Fibroblast of skin of left biceps (primary cell): ENCODE measurements around the gene DUX4.
"Not testable (repeated sequence)": the region's sequence is repeated elsewhere in the genome, so short reads cannot be mapped to it uniquely, and the experiment has no call there.

Experiments
- DNase-seq, 2 experiments: peaks; one replicate each; pipeline ENCODE4 v3.0.0-alpha.2; 2013; ENCODE audit warnings: low read depth in 2 of 2

Gene DUX4

DNA sequence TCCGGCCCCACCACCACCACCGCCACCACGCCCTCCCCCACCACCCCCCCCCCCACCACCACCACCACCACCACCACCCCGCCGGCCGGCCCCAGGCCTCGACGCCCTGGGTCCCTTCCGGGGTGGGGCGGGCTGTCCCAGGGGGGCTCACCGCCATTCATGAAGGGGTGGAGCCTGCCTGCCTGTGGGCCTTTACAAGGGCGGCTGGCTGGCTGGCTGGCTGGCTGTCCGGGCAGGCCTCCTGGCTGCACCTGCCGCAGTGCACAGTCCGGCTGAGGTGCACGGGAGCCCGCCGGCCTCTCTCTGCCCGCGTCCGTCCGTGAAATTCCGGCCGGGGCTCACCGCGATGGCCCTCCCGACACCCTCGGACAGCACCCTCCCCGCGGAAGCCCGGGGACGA, at the start of gene DUX4:
Gene DUX4, plus strand, starts transcription at position 347 of the 400 bp plus-strand sequence. Its CDS starts 0 bp downstream, at position 347.
- DNase-seq = not testable (repeated sequence)

DNA sequence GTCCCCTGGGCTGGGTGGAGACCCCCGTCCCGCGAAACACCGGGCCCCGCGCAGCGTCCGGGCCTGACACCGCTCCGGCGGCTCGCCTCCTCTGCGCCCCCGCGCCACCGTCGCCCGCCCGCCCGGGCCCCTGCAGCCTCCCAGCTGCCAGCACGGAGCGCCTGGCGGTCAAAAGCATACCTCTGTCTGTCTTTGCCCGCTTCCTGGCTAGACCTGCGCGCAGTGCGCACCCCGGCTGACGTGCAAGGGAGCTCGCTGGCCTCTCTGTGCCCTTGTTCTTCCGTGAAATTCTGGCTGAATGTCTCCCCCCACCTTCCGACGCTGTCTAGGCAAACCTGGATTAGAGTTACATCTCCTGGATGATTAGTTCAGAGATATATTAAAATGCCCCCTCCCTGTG, 1.9 kb downstream of the DUX4 start:
- DNase-seq = not testable (repeated sequence)

DNA sequence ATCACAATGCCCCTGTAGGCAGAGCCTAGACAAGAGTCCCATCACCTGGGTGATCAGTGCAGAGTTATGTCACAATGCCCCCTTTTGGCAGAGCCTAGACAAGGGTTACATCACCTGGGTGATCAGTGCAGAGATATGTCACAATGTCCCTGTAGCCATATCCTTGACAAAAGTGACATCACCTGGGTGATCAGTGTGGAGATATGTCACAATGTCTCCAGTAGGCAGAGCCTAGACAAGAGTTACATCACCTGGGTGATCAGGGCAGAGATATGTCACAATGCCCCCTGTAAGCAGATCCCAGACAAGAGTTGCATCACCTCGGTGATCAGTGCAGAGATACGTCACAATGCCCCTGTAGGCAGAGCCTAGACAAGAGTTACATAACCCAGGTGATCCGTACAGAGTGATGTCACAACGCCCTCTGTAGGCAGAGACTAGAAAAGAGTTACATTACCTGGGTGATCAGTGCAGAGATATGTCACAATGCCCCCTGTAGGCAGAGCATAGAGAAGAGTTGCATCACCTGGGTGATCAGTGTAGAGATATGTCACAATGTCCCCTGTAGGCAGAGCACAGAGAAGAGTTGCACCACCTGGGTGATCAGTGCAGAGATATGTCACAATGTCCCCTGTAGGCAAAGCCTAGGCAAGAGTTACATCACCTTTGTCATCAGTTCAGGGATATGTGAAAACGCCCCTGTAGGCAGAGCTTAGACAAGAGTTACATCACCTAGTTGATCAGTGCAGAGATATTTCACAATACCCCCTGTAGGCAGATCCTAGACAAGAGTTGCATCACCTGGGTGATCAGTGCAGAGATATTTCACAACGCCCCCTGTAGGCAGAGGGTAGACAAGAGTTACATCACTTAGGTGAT, 4.4 kb downstream of the DUX4 start:
- not testable (repeated sequence) for DNase-seq

DNA sequence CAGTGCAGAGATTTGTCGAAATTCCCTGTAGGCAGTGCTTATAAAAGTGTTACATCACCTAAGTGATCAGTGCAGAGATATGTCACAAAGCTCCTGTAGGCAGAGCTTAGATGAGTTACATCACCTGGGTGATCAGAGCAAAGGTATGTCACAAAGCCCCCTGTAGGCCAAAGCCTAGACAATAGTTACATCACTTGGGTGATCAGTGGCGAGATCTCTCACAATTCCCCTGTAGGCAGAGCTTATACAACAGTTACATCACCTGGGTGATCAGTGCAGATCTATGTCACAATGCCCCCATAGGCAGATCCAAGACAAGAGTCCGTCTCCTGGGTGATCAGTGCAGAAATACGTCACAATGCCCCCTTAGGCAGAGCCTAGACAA, 5.0 kb downstream of the DUX4 start:
- DNase-seq = not testable (repeated sequence)

DNA sequence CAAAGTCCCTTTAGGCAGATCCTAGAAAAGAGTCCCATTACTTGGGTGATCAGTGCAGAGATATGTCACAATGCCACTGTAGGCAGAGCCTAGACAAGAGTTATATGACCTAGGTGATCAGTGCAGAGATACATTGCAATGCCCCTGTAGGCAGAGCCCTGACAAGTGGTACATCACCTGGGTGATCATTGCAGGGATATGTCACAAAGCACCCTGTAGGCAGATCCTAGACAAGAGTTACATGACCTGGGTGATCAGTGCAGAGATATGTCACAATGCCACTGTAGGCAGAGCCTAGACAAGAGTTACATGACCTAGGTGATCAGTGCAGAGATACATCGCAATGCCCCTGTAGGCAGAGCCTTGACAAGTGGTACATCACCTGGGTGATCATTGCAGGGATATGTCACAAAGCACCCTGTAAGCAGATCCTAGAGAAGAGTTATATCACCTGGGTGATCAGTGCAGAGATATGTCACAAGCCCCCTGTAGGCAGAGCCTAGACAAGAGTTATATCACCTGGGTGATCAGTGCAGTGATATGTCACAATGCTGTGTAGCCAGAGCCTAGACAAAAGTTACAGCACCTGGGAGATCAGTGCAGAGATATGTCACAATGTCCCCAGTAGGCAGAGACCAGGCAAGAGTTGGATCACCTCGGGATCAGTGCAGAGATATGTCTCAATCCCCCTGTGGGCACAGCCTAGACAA, 5.6 kb downstream of the DUX4 start:
- not testable (repeated sequence) for DNase-seq

DNA sequence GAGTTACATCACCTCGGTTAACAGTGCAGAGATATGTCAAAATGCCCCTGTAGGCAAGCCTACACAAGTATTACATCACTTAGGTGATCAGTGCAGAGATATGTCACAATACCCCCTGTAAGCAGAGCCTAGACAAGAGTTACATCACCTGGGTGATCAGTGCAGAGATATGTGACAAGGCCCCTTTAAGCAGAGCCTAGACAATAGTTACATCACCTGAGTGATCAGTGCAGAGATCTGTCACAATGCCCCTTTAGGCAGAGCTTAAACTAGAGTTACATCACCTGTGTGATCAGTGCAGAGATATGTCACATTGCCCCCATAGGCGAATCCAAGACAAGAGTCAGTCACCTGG, 6.1 kb downstream of the DUX4 start:
- DNase-seq = not testable (repeated sequence)

DNA sequence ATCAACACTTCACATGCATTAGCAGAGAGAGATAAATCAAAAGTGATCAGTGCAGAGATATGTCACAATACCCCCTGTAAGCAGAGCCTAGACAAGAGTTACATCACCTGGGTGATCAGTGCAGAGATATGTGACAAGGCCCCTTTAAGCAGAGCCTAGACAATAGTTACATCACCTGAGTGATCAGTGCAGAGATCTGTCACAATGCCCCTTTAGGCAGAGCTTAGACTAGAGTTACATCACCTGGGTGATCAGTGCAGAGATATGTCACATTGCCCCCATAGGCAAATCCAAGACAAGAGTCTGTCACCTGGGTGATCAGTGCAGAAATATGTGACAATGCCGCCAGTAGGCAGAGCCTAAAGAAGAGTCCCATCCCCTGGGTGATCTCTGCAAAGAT, 7.4 kb downstream of the DUX4 start:
- not testable (repeated sequence) for DNase-seq

DNA sequence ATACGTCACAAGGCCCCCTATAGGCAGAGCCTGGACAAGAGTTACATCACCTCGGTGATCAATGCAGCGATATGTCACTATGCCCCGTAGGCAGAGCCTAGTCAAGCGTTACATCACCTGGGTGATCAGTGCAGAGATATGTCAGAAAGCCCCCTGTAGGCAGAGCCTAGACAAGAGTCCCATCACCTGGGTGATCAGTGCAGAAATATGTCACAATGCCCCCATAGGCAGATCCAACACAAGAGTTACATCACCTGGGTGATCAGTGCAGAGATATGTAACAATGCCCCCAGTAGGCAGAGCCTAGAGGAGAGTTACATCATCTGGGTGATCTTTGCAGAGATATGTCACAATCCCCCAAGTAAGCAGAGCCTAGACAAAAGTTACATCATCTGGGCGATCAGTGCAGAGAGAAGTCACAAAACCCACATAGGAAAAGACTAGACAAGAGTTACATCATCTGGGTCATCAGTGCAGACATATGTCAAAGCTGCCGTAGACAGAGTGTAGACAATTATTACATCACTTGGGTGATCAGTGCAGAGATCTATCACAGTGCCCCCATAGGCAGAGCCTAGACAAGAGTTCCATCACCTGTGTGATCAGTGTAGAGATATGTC, 8.0 kb downstream of the DUX4 start:
- DNase-seq = not testable (repeated sequence)

DNA sequence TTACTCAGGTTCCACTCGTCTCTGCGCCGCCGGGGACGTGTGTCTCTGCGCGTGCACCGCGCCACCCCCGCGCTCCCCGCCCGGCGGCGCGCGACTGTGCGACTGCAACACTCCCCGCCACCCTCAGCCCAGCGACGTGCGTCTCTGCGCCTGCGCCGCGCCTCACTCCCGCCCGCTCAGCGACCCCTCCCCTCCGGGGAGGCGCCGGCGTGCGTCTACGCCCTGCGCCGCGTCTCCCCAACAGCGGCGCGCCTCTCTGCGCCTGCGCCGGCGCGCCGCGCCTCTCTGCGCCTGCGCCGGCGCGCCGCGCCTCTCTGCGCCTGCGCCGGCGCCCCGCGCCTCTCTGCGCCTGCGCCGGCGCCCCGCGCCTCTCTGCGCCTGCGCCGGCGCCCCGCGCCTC, 29.9 kb downstream of the DUX4 start:
- not testable (repeated sequence) for DNase-seq
